HG03558 (cell line): ENCODE data around the gene SMIM30.

Experiments used
- ATAC-seq: cut with Tn5 transposase; IDR thresholded peaks from one replicate; pipeline ENCODE4 v1.9.1; 2021; ENCODE audit warnings: moderate number of reproducible peaks; ENCODE audit not compliant: unreplicated experiment; ENCODE audit errors: extremely low read depth

SMIM30 gene

GRCh38 chr7:113113912-113114311 is 4.4 kb downstream of the SMIM30 start:
- no peak for ATAC-seq

- ATAC-seq, result no peak
These were observed 8.6 kb downstream of the SMIM30 start for GRCh38 chr7:113109718-113110117.

GRCh38 chr7:113100121-113100603 is 18.2 kb downstream of the SMIM30 start:
- no peak for ATAC-seq

GRCh38 chr7:113099284-113099919 is 19.0 kb downstream of the SMIM30 start:
- ATAC-seq, result no peak

GRCh38 chr7:113094517-113095249 is 23.7 kb downstream of the SMIM30 start:
- ATAC-seq, result no peak

DNA sequence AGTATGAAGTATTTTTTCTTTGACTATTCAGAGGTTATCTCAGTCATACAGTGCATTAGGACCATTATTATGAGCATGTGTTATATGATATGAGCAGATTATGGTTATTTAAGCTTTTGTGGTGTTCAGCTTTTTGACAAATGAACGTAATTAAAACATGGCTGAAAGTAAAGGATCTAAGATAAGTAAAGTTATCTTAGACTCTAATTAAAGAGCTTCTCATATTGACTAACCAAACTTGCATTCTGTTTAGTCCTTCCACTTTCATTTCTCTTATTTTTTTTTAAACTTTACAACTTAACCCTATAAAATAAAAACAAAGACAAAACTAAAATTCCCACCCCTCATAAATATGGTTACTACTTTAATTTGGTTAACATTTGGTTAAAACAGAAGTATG is 24.8 kb downstream of the SMIM30 start:
- no peak for ATAC-seq

DNA sequence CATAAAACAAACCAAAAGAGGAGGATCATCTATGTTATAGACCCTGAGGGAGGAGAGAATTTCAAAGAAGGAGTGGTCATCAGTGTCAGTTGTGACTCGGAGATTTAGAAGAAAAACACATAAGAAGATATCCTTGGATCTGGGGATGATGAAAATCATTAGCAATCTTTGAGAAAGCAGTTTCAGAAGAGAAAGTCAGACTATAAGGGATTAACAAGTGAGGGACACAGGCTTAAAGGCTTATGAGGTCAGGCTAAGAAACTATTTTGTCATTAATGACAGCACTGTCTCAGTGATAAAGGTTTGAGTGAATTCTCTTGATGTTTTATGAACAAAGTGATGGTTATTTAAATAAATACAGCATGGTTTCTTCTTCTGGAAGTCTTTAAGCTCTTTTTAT is 25.6 kb downstream of the SMIM30 start:
- ATAC-seq, result no peak

- ATAC-seq, result no peak
These were observed 31.0 kb downstream of the SMIM30 start for GRCh38 chr7:113087071-113087998.

DNA sequence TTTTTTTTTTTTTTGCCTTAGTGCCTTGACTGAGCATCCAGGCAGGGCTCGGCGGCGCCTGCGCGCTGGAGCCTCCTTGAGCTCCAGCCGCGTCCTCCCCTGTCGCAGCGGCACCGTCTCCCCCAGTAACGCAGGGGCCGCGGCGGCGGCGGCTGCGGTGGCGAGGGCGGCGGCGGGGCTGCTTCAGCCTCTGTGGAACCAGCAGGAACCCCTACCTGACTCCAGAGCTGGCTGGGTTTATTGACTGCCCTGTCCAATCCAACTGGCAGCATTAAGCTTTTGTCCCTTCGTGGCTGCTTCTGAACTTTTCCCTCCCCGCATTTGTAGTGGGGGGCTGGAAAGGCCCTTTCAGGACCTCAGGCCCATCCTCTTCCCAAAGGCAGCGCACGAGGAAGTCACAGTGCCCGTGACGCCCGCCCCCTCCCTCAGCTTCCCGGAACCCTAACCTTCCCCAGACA is 31.9 kb downstream of the SMIM30 start, which contains the start of gene GPR85:
GPR85 (minus strand) TSS at position 397 of the 458 bp plus-strand sequence. CDS start 2,106 bp downstream, outside the sequence.
- ATAC-seq, result no peak

GRCh38 chr7:113085781-113086390 is 32.5 kb downstream of the SMIM30 start:
- no peak for ATAC-seq

GRCh38 chr7:113084496-113085172 is 33.7 kb downstream of the SMIM30 start:
- no peak for ATAC-seq

- no peak for ATAC-seq
These were observed 34.4 kb downstream of the SMIM30 start for GRCh38 chr7:113083816-113084495.

DNA sequence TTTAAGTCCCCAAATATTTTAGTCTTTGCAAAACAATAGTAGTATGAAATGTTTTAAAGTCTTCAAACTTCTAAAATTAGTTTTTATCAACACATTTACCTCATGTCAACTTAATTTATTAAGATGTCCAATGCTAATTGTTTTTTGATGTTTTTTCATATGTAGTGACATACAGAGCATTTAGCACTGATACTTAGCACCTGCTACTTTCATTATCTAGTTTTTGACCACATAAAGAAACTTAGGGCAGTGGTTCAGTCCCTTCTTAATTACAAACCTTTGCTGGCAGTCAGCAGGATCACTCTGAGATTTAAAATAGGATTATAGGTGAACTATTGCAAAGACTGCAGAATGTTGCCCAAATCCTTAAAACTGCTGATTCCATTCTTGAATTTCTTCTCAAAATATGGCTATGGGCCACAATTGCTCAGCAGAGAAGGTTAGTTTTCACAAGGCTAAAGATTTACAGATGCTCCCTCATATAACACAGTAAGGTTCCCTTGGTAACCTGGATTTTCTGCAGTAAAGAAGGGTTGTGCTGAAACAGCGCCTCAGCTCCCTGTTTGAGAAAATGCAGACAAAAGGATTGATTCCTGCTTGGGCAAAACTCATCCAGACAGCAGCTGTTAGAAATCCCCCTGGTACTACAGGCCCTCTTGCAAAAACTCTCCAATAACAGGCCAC is 35.1 kb downstream of the SMIM30 start:
- ATAC-seq, result no peak

GRCh38 chr7:113078331-113078730 is 40.0 kb downstream of the SMIM30 start:
- no peak for ATAC-seq

DNA sequence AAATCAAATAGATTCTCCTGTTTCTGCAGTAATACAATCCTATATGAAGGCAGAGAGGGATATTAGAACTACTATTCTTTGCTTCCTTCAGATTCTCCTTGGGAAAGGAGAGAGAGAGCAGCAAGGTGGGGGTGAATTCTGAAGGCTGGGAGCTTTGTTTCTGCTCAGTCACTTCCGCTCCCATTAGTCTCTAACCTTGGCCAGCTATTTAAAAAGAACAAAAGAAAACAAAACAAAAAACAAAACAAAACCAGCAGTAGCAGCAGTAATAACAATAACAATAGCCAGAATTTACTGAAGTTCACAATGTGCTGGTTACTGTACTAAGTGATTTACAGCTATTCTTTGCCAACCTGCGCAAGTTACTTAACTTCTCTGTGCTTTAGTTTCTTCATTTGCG is 41.7 kb downstream of the SMIM30 start:
- no peak for ATAC-seq

GRCh38 chr7:113071465-113071864 is 46.9 kb downstream of the SMIM30 start:
- ATAC-seq, result no peak
